Loucy (cell line): ENCODE data around the gene NUDT3.

ENCODE experiments used
- CTCF ChIP-seq: fragments of 200-600 bp; sonication (generic); conservative IDR thresholded peaks from 2 replicates; pipeline ENCODE4 v1.5.1; 2014; ENCODE audit warnings: mild to moderate bottlenecking, antibody characterized with exemption, low read length
- EZH2phosphoT487 ChIP-seq: fragments of 200-600 bp; IDR thresholded peaks from 2 replicates; pipeline ENCODE4 v1.6.1; 2018; ENCODE audit warnings: antibody characterized with exemption, mild to moderate bottlenecking, moderate library complexity, borderline replicate concordance

GRCh38 chr6:34301408-34301807 lies 91.1 kb downstream of the NUDT3 start:
- TF ChIP-seq CTCF (no peak), EZH2phosphoT487 (no peak)
